ENCODE measurements around the gene BCO2.

DNA sequence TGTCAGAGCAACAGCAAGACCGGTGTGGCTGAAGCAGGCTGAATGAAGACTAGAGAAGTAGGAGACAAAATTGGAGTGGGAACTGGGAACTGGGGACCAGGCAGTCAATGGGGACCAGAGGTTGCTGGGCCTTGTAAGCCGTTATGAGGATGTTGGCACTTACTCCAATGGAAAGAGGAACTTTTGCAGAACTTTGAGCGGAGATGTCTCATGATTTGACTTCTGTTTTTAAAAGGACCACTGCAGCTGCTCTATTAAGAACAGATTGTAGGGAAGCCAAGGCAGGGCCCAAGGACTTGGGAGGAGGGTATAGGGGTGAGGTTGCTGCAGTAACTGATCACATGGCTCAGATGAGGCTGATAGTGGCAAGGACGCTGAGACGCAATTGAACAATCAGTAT, 45.7 kb upstream of the BCO2 start:
- TF ChIP-seq POLR2AphosphoS5 (IDR thresholded peaks at IDR 0.05; ENCODE audit: low read depth) = no peak
- TF ChIP-seq, protein P1, sequence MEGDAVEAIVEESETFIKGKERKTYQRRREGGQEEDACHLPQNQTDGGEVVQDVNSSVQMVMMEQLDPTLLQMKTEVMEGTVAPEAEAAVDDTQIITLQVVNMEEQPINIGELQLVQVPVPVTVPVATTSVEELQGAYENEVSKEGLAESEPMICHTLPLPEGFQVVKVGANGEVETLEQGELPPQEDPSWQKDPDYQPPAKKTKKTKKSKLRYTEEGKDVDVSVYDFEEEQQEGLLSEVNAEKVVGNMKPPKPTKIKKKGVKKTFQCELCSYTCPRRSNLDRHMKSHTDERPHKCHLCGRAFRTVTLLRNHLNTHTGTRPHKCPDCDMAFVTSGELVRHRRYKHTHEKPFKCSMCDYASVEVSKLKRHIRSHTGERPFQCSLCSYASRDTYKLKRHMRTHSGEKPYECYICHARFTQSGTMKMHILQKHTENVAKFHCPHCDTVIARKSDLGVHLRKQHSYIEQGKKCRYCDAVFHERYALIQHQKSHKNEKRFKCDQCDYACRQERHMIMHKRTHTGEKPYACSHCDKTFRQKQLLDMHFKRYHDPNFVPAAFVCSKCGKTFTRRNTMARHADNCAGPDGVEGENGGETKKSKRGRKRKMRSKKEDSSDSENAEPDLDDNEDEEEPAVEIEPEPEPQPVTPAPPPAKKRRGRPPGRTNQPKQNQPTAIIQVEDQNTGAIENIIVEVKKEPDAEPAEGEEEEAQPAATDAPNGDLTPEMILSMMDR (conservative IDR thresholded peaks at IDR 0.05; ENCODE audit: low read depth in 2 of 2) = no peak
- no peak for TF ChIP-seq EZH2phosphoT487 (IDR thresholded peaks at IDR 0.05; ENCODE audit: unreplicated experiment)
- TF ChIP-seq EZH2 (IDR thresholded peaks at IDR 0.05; ENCODE audit: low read depth, unreplicated experiment) = no peak
- TF ChIP-seq, protein P2, sequence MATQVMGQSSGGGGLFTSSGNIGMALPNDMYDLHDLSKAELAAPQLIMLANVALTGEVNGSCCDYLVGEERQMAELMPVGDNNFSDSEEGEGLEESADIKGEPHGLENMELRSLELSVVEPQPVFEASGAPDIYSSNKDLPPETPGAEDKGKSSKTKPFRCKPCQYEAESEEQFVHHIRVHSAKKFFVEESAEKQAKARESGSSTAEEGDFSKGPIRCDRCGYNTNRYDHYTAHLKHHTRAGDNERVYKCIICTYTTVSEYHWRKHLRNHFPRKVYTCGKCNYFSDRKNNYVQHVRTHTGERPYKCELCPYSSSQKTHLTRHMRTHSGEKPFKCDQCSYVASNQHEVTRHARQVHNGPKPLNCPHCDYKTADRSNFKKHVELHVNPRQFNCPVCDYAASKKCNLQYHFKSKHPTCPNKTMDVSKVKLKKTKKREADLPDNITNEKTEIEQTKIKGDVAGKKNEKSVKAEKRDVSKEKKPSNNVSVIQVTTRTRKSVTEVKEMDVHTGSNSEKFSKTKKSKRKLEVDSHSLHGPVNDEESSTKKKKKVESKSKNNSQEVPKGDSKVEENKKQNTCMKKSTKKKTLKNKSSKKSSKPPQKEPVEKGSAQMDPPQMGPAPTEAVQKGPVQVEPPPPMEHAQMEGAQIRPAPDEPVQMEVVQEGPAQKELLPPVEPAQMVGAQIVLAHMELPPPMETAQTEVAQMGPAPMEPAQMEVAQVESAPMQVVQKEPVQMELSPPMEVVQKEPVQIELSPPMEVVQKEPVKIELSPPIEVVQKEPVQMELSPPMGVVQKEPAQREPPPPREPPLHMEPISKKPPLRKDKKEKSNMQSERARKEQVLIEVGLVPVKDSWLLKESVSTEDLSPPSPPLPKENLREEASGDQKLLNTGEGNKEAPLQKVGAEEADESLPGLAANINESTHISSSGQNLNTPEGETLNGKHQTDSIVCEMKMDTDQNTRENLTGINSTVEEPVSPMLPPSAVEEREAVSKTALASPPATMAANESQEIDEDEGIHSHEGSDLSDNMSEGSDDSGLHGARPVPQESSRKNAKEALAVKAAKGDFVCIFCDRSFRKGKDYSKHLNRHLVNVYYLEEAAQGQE (IDR thresholded peaks at IDR 0.05; ENCODE audit: unreplicated experiment) = no peak
- TF ChIP-seq ZNF114 (CRISPR knock-in tag; IDR thresholded peaks at IDR 0.05) = no peak
- no peak for TF ChIP-seq NANOG (IDR thresholded peaks at IDR 0.05; ENCODE audit: borderline replicate concordance)
- TF ChIP-seq, protein P3, sequence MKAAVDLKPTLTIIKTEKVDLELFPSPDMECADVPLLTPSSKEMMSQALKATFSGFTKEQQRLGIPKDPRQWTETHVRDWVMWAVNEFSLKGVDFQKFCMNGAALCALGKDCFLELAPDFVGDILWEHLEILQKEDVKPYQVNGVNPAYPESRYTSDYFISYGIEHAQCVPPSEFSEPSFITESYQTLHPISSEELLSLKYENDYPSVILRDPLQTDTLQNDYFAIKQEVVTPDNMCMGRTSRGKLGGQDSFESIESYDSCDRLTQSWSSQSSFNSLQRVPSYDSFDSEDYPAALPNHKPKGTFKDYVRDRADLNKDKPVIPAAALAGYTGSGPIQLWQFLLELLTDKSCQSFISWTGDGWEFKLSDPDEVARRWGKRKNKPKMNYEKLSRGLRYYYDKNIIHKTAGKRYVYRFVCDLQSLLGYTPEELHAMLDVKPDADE (IDR thresholded peaks at IDR 0.05) = no peak
- no peak for TF ChIP-seq JUNB (IDR thresholded peaks at IDR 0.05; ENCODE audit: unreplicated experiment)
- no peak for TF ChIP-seq CREB1 (CRISPR knock-in tag; IDR thresholded peaks at IDR 0.05; ENCODE audit: low read depth)
- TF ChIP-seq STAT1 (IDR thresholded peaks at IDR 0.05; ENCODE audit: unreplicated experiment) = no peak
- TF ChIP-seq ZNF331 (CRISPR knock-in tag; IDR thresholded peaks at IDR 0.05; ENCODE audit: low read depth) = no peak

Data from GM23338 (cell line).